Esophagus muscularis mucosa (tissue), 3 donors: Measurements from ENCODE around the gene NDEL1.

Experiments used
- CTCF ChIP-seq, 3 experiments: fragments of 200-600 bp in 2 of 3; fragments of 450-650 bp in 1 of 3; sonication (generic) in 2 of 3; IDR thresholded peaks; one replicate each; pipeline ENCODE4 v1.5.1; 2017 to 2019; ENCODE audit warnings: antibody characterized with exemption in 3 of 3, mild to moderate bottlenecking in 2 of 3, moderate library complexity in 1 of 3
- POLR2A ChIP-seq: fragments of 450-650 bp; IDR thresholded peaks from one replicate; pipeline ENCODE4 v1.6.1; 2017; ENCODE audit warnings: antibody characterized with exemption, moderate library complexity, mild to moderate bottlenecking, low read depth

DNA sequence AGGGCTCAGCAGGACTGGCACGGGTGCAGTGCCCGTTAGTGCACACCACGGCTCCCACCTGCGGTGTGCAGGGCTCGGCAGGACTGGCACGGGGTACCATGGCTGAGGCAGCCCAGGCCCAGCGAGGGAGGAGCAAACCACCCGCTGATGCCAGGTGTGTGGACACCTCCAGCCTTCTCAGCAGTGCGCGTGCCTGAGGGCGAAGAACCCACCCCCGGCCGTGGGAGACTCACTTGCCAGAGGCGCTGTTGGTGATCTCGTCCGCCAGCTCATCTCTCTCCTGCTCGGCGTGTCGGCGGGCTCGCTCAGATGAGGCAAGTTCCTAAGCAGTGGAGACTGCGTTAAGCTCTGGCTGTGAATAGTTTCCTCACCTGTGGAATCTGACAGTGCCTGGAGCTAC lies 45.4 kb downstream of the NDEL1 start:
- TF ChIP-seq CTCF (IDR thresholded peaks at IDR 0.05) (no peak), POLR2A (no peak)
